Measurements from ENCODE around the gene NDUFB8. TPM values are rescaled to one million over a fixed set of nuclear protein-coding genes. Genes with fewer than 3 reads are reported as not detected.
"Not testable (repeated sequence)": the region's sequence is repeated elsewhere in the genome, so short reads cannot be mapped to it uniquely, and the experiment has no call there.

The NDUFB8 gene
- total and polyA plus RNA-seq, 2 donors from 2014 or later = 162 to 638 TPM

GRCh38 chr10:100575585-100576281 lies 46.1 kb upstream of the NDUFB8 start:
- TF ChIP-seq, protein P1, sequence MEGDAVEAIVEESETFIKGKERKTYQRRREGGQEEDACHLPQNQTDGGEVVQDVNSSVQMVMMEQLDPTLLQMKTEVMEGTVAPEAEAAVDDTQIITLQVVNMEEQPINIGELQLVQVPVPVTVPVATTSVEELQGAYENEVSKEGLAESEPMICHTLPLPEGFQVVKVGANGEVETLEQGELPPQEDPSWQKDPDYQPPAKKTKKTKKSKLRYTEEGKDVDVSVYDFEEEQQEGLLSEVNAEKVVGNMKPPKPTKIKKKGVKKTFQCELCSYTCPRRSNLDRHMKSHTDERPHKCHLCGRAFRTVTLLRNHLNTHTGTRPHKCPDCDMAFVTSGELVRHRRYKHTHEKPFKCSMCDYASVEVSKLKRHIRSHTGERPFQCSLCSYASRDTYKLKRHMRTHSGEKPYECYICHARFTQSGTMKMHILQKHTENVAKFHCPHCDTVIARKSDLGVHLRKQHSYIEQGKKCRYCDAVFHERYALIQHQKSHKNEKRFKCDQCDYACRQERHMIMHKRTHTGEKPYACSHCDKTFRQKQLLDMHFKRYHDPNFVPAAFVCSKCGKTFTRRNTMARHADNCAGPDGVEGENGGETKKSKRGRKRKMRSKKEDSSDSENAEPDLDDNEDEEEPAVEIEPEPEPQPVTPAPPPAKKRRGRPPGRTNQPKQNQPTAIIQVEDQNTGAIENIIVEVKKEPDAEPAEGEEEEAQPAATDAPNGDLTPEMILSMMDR (IDR thresholded peaks at IDR 0.05; ENCODE audit: borderline replicate concordance, extremely low read depth, insufficient read depth) = no peak
- H3K27me3 ChIP-seq (ENCODE audit: control insufficient read depth, insufficient read depth, low read length) = no peaks in the 10 kb centered on the region
- no peaks in the 10 kb centered on the region for H3K36me3 ChIP-seq (ENCODE audit: control insufficient read depth in 2 of 3, insufficient read depth in 3 of 3, low read length in 3 of 3)
- H3K4me1 ChIP-seq (ENCODE audit: control insufficient read depth in 2 of 3, insufficient read depth in 2 of 3, low read depth in 1 of 3, low read length in 3 of 3) = no peaks in the 10 kb centered on the region
- DNase-seq (no peak), FAIRE-seq (no peak)
- no peaks in the 10 kb centered on the region for H3K9me3 ChIP-seq (ENCODE audit: control insufficient read depth in 2 of 3, insufficient read depth in 1 of 3, low read length in 3 of 3)
- no peak overlapping the region for H3K27ac ChIP-seq (ENCODE audit: low read depth in 2 of 2, low read length in 2 of 2)
- intact Hi-C loops (cut with DNase I) = no loop called here
- H3K9ac ChIP-seq (ENCODE audit: low read length in 3 of 3) = no peak overlapping the region
- H3K4me3 ChIP-seq (ENCODE audit: low read length in 3 of 3) = no peak overlapping the region

- FAIRE-seq; intact Hi-C loops (cut with DNase I): not testable (repeated sequence)
These were observed 45.5 kb upstream of the NDUFB8 start for GRCh38 chr10:100575146-100575545.

DNA sequence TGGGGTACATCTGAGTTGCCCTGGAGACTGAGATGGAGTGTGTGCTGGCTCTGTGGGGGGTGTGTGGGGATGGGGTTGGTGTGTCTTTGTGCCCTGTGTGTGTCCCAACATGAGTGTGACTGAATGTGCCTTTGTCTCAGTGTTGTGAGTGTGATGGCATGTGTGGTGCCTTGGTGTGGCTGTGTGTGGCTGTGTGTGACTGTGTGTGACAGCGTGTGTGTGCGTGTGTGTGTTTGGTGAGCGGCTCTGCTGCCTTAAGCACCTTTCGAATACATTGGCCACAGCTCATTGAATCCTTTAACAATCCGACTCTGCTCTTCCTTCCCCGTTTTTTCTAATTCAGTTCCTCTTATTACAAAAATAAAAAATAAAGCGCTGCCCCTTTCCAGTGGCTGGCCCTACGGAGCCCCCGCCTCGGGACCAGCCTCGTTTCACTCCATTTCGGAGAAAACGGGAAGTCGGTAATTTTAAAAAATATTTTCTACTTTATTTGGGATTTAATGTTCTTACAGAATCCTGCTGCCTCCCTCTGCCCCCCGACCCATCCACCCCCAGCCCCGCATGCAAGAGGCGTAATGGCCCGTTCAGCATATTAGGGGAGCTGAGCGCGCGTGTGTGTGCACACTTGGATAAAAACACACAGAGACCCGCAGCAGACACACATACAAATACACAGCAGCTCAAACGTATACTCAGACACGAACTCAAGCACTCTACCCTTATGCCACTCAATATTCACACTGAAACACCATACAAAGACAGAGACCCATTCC lies 41.6 kb upstream of the NDUFB8 start:
- FAIRE-seq (no peak), DNase-seq (peak in 4 of 5 donors; percentile 38 to 61 (median 52))
- H3K4me3 ChIP-seq (ENCODE audit: low read length in 3 of 3) = peak overlapping the region in 1 of 3 donors; percentile 53
- peaks cover 3% of the 10 kb centered on the region for H3K27me3 ChIP-seq (ENCODE audit: control insufficient read depth, insufficient read depth, low read length)
- peaks cover 0 to 8% (median 0%) of the 10 kb centered on the region in 3 donors for H3K4me1 ChIP-seq (ENCODE audit: control insufficient read depth in 2 of 3, insufficient read depth in 2 of 3, low read depth in 1 of 3, low read length in 3 of 3)
- H3K9me3 ChIP-seq (ENCODE audit: control insufficient read depth in 2 of 3, insufficient read depth in 1 of 3, low read length in 3 of 3) = peaks cover 0 to 3% (median 0%) of the 10 kb centered on the region in 3 donors
- no peak overlapping the region for H3K9ac ChIP-seq (ENCODE audit: low read length in 3 of 3)
- no peaks in the 10 kb centered on the region for H3K36me3 ChIP-seq (ENCODE audit: control insufficient read depth in 2 of 3, insufficient read depth in 3 of 3, low read length in 3 of 3)
- intact Hi-C loops (cut with DNase I) = no loop called here
- TF ChIP-seq, protein P1 (IDR thresholded peaks at IDR 0.05; ENCODE audit: borderline replicate concordance, extremely low read depth, insufficient read depth) = no peak
- H3K27ac ChIP-seq (ENCODE audit: low read depth in 2 of 2, low read length in 2 of 2) = no peak overlapping the region

More at GRCh38 chr10:100575146-100575545, 45.5 kb upstream of the NDUFB8 start:
- H3K4me3 ChIP-seq (ENCODE audit: low read length in 3 of 3); DNase-seq; H3K9ac ChIP-seq (ENCODE audit: low read length in 3 of 3); H3K9me3 ChIP-seq (ENCODE audit: control insufficient read depth in 2 of 3, insufficient read depth in 1 of 3, low read length in 3 of 3); H3K27me3 ChIP-seq (ENCODE audit: control insufficient read depth, insufficient read depth, low read length); H3K27ac ChIP-seq (ENCODE audit: low read depth in 2 of 2, low read length in 2 of 2); H3K4me1 ChIP-seq (ENCODE audit: control insufficient read depth in 2 of 3, insufficient read depth in 2 of 3, low read depth in 1 of 3, low read length in 3 of 3); H3K36me3 ChIP-seq (ENCODE audit: control insufficient read depth in 2 of 3, insufficient read depth in 3 of 3, low read length in 3 of 3): not testable (repeated sequence)

GRCh38 chr10:100570506-100570905 lies 40.8 kb upstream of the NDUFB8 start:
- Histone ChIP-seq H3K4me3 (ENCODE audit: low read length in 3 of 3) (peak overlapping the region in 1 of 3 donors; percentile 40), H3K36me3 (ENCODE audit: control insufficient read depth in 2 of 3, insufficient read depth in 3 of 3, low read length in 3 of 3) (no peaks in the 10 kb centered on the region), H3K9me3 (ENCODE audit: control insufficient read depth in 2 of 3, insufficient read depth in 1 of 3, low read length in 3 of 3) (peaks cover 0 to 3% (median 0%) of the 10 kb centered on the region in 3 donors), H3K9ac (ENCODE audit: low read length in 3 of 3) (peak overlapping the region in 1 of 3 donors; percentile 16), H3K27ac (ENCODE audit: low read depth in 2 of 2, low read length in 2 of 2) (no peak overlapping the region), H3K4me1 (ENCODE audit: control insufficient read depth in 2 of 3, insufficient read depth in 2 of 3, low read depth in 1 of 3, low read length in 3 of 3) (peaks cover 0 to 8% (median 0%) of the 10 kb centered on the region in 3 donors), H3K27me3 (ENCODE audit: control insufficient read depth, insufficient read depth, low read length) (peaks cover 3% of the 10 kb centered on the region)
- FAIRE-seq (no peak), DNase-seq (peak in 1 of 5 donors; percentile 29)
- intact Hi-C loops (cut with DNase I) = no loop called here
- TF ChIP-seq, protein P1 (IDR thresholded peaks at IDR 0.05; ENCODE audit: borderline replicate concordance, extremely low read depth, insufficient read depth) = no peak

Data from kidney (tissue), 14 donors.